Lower leg skin (tissue), 4 donors: ENCODE results near the gene GREB1. TPM values are rescaled to one million over a fixed set of nuclear protein-coding genes. Genes with fewer than 3 reads are reported as not detected.

Experiments used
- DNase-seq, 2 donors: peaks; one replicate each; pipeline ENCODE4 v3.0.0-alpha.2; 2019; ENCODE audit warnings: low spot score in 2 of 2
- H3K4me3 ChIP-seq: fragments of 200-600 bp; sonication (generic); 2 replicates; pipeline ENCODE4 v1.5.1; 2017; ENCODE audit warnings: mild to moderate bottlenecking, low read depth; ENCODE audit not compliant: poor library complexity, severe bottlenecking
- CTCF ChIP-seq, 3 donors: fragments of 450-650 bp; IDR thresholded peaks; one replicate each; pipeline ENCODE4 v1.5.1; 2016; ENCODE audit warnings: antibody characterized with exemption in 3 of 3, mild to moderate bottlenecking in 3 of 3, moderate library complexity in 2 of 3
- POLR2A ChIP-seq, 2 donors: fragments of 450-650 bp; IDR thresholded peaks; one replicate each; pipeline ENCODE4 v1.6.1; 2016 to 2017; ENCODE audit warnings: antibody characterized with exemption in 2 of 2, mild to moderate bottlenecking in 1 of 2, moderate library complexity in 1 of 2
- WGBS, 2 donors: methylation state at CpG; one replicate each; pipeline ENCODE4 v1.1.5; 2018; 5-methylcytosine and 5-hydroxymethylcytosine counted together
- intact Hi-C: fragments of 100-400 bp; cut with DNase I; formaldehyde crosslinking; loops from one replicate; pipeline ENCODE4 v1.15.0; 2023; ENCODE audit warnings: low total_unique reads
- total RNA-seq, 4 donors: library from RNA; depleted of rRNA; stranded (reverse); fragments of >200 nt; gene quantifications; one replicate each; pipeline ENCODE4 v1.1.0, GENCODE V29; 2016

Gene GREB1
- total RNA-seq, 4 donors from 2014 or later = 2.4 to 12.2 (median 4.0) TPM

GRCh38 chr2:11649093-11649492 is 115.2 kb downstream of the GREB1 start:
- H3K4me3 ChIP-seq = no peak overlapping the region
- 57% methylated on average over 2 of the region's 2 CpGs for WGBS, 2 donors
- intact Hi-C loops = no loop called here
- peak in 1 of 2 donors; percentile 5 for DNase-seq
- TF ChIP-seq CTCF (IDR thresholded peaks at IDR 0.05) = no peak
- no peak for TF ChIP-seq POLR2A (IDR thresholded peaks at IDR 0.05)

GRCh38 chr2:11651856-11652548 is 118.2 kb downstream of the GREB1 start:
- 55 to 60% methylated on average over 5 of the region's 5 CpGs for WGBS, 2 donors
- no peak overlapping the region for H3K4me3 ChIP-seq
- intact Hi-C loops = no loop called here
- DNase-seq = peak in 1 of 2 donors; percentile 28
- TF ChIP-seq POLR2A (IDR thresholded peaks at IDR 0.05) (no peak), CTCF (IDR thresholded peaks at IDR 0.05) (no peak)

- WGBS, 2 donors = 21 to 36% methylated on average over 3 of the region's 3 CpGs
- no peak overlapping the region for H3K4me3 ChIP-seq
- intact Hi-C loops = no loop called here
- DNase-seq = no peak
- TF ChIP-seq CTCF (IDR thresholded peaks at IDR 0.05) (no peak), POLR2A (IDR thresholded peaks at IDR 0.05) (no peak)
These were observed 118.7 kb downstream of the GREB1 start for GRCh38 chr2:11652553-11652952.

DNA sequence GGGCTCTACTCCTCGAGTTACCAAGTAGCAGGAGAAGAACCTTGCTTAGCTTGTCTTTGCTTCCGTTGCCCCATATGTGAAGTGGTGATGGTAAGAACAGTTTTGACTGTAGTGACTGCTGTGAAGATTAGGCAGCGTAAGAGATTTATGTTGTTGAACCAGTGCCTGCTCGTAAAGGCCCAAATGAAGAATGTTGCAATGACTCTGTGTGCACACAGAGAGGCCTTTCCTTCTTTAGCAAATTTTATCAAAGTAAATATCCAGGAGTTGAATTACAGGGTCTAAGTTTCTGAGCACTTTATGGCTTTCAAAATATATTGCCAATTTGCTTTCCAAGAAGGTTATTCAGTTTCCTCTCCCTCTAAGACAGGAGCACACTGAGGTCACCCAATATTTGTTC is 121.7 kb downstream of the GREB1 start:
- TF ChIP-seq CTCF (IDR thresholded peaks at IDR 0.05) = no peak
- TF ChIP-seq POLR2A (IDR thresholded peaks at IDR 0.05) = no peak
- no peak for DNase-seq
- intact Hi-C loops = no loop called here
- no peak overlapping the region for H3K4me3 ChIP-seq
- WGBS, 2 donors = 59% methylated on average over 4 of the region's 4 CpGs

DNA sequence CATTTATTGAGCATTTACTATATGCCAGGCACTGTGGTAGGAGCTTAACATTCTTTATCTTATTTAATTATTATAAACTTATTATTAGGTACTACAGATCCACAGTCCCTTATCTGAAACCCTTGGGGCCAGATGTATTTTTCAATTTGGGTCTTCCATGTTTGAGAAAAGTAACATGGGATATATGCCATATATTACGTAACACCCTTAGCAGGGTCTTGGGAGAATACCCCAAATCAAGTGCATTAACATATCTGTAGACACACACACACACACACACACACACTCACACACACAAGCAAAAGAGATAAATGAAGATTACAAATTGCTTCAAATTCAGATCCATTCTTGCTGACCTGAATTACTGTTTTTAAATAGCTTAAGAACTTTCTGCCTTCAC is 122.4 kb downstream of the GREB1 start:
- 90 to 98% methylated on average over 1 of the region's 1 CpG for WGBS, 2 donors
- no peak for DNase-seq
- no peak for TF ChIP-seq CTCF (IDR thresholded peaks at IDR 0.05)
- no peak for TF ChIP-seq POLR2A (IDR thresholded peaks at IDR 0.05)
- intact Hi-C loops = no loop called here
- H3K4me3 ChIP-seq = no peak overlapping the region

GRCh38 chr2:11656671-11657101 is 122.8 kb downstream of the GREB1 start:
- WGBS, 2 donors = 75 to 80% methylated on average over 30 to 31 of the region's 31 CpGs
- TF ChIP-seq CTCF (IDR thresholded peaks at IDR 0.05) = no peak
- TF ChIP-seq POLR2A (IDR thresholded peaks at IDR 0.05) = no peak
- intact Hi-C loops = no loop called here
- H3K4me3 ChIP-seq = no peak overlapping the region
- peak in 1 of 2 donors; percentile 74 for DNase-seq
